Measurements from ENCODE around the gene ASCC3.

The ASCC3 gene

DNA sequence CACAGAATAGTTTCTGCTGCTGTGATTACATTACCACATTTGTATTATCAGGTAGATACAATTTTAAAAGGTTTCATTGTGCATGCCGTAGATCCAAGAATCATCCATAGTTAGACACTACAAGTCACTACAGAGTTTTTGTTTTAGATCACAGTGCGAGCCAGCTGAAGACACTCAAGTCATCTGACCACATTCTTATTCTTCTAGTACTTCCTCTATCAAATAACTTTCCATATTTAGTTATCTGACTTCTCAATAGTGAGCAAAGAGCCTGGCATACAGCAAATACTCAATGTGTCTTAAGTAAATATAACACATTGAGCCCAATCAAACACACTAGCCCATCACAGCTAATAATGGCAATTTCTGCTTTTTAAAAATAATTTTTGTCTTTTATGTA lies 195.4 kb downstream of the ASCC3 start:
- Histone ChIP-seq H3K36me3 (ENCODE audit: insufficient read depth, low read length) (peaks cover 2% of the 10 kb centered on the region), H3K27me3 (ENCODE audit: insufficient read depth, low read length) (no peaks in the 10 kb centered on the region), H2AFZ (ENCODE audit: low read depth, low read length) (no peak overlapping the region), H3K4me3 (ENCODE audit: low read length) (no peak overlapping the region), H3K9me3 (ENCODE audit: low read length) (no peaks in the 10 kb centered on the region), H3K4me1 (ENCODE audit: insufficient read depth, low read length) (no peaks in the 10 kb centered on the region)

DNA sequence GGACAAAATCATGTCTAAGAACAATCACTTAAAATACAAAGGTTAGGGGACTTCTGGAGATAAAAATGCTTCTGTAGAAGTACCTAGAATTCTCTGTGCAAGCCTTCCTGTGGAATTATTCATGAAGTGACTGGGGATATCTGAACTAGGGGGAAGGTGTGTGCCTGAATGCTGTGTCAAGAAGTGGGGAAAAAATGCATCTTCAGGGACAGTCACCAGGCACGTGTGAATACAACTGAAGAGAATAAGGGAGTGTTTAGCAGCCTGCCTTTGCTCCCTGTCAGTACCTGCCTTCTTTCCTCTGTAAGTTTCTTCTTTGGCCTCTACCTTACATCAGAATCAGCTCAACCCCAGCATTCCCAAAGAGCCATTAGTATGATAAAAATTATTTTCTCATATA lies 201.0 kb downstream of the ASCC3 start:
- no peak overlapping the region for H3K4me3 ChIP-seq (ENCODE audit: low read length)
- no peaks in the 10 kb centered on the region for H3K4me1 ChIP-seq (ENCODE audit: insufficient read depth, low read length)
- H3K27me3 ChIP-seq (ENCODE audit: insufficient read depth, low read length): no peaks in the 10 kb centered on the region
- H3K9me3 ChIP-seq (ENCODE audit: low read length): no peaks in the 10 kb centered on the region
- H3K36me3 ChIP-seq (ENCODE audit: insufficient read depth, low read length): peaks cover 4% of the 10 kb centered on the region
- H2AFZ ChIP-seq (ENCODE audit: low read depth, low read length): no peak overlapping the region

- H3K4me3 ChIP-seq (ENCODE audit: low read length): no peak overlapping the region
- H3K27me3 ChIP-seq (ENCODE audit: insufficient read depth, low read length): no peaks in the 10 kb centered on the region
- H3K9me3 ChIP-seq (ENCODE audit: low read length): no peaks in the 10 kb centered on the region
- H3K36me3 ChIP-seq (ENCODE audit: insufficient read depth, low read length): peaks cover 3% of the 10 kb centered on the region
- H2AFZ ChIP-seq (ENCODE audit: low read depth, low read length): no peak overlapping the region
- H3K4me1 ChIP-seq (ENCODE audit: insufficient read depth, low read length): peaks cover 4% of the 10 kb centered on the region
Measured at GRCh38 chr6:100678027-100678426, 203.1 kb downstream of the ASCC3 start.

DNA sequence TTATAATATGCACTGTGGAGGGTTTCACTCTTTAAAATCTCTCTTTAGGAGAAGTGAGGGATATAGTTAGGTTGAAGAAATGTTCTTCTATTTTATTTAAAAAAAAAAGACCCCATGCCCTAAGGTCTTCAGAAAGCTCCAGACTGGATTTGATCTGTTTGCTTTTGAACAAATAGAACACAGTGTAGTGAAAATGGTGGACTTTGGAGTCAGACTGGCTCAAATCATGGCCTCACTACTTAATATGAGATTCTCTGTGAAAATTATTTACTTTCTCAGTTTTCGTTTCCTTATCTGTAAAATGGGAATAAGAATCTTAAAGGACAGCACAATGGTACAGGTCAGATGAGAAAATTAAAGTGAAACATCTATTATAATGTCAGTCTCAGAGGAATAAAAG lies 203.9 kb downstream of the ASCC3 start:
- H2AFZ ChIP-seq (ENCODE audit: low read depth, low read length): no peak overlapping the region
- H3K27me3 ChIP-seq (ENCODE audit: insufficient read depth, low read length): no peaks in the 10 kb centered on the region
- no peaks in the 10 kb centered on the region for H3K9me3 ChIP-seq (ENCODE audit: low read length)
- H3K36me3 ChIP-seq (ENCODE audit: insufficient read depth, low read length): peaks cover 3% of the 10 kb centered on the region
- H3K4me1 ChIP-seq (ENCODE audit: insufficient read depth, low read length): peaks cover 4% of the 10 kb centered on the region
- no peak overlapping the region for H3K4me3 ChIP-seq (ENCODE audit: low read length)

GRCh38 chr6:100673641-100674040 lies 207.5 kb downstream of the ASCC3 start:
- Histone ChIP-seq H3K9me3 (ENCODE audit: low read length) (peaks cover 1% of the 10 kb centered on the region), H3K27me3 (ENCODE audit: insufficient read depth, low read length) (no peaks in the 10 kb centered on the region), H3K36me3 (ENCODE audit: insufficient read depth, low read length) (no peaks in the 10 kb centered on the region), H3K4me1 (ENCODE audit: insufficient read depth, low read length) (peaks cover 4% of the 10 kb centered on the region), H2AFZ (ENCODE audit: low read depth, low read length) (no peak overlapping the region), H3K4me3 (ENCODE audit: low read length) (no peak overlapping the region)

DNA sequence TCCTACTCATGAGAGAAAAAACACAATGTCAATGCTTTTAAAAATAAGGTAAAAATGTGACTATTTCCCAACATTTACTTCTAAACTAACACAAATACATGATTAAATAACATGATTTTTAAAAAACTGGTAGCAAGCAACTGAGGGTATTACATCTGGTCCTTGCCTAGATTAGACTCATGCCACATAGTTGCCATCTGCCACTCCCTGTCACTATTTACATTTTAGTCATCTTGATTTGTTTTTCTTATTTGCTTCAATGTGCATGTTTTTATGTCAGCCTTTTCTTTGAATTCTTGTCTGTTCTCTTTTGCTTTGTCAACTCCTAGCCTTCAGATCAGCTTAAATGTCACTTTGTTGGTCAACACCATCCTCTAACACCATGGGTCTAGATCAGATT lies 209.4 kb downstream of the ASCC3 start:
- H3K9me3 ChIP-seq (ENCODE audit: low read length): peaks cover 1% of the 10 kb centered on the region

DNA sequence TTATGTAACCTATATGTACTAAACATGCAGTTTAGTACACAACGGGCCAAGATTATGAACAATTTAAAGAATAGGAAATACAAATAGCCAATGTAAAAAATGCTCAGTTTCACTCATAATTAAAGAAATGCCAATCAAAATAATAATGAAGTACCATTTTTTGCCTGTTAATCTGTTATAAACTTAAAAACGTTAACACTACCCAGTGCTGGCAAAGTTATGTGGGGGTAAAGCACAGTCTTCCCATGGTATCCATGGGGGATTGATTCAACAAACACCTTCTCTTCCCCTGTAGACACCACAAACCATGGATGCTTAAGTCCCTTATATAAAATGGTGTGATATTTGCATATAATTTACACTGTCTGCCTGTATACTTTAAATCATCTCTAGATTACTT lies 211.1 kb downstream of the ASCC3 start:
- Histone ChIP-seq H3K36me3 (ENCODE audit: insufficient read depth, low read length) (no peaks in the 10 kb centered on the region), H3K27me3 (ENCODE audit: insufficient read depth, low read length) (no peaks in the 10 kb centered on the region), H3K4me3 (ENCODE audit: low read length) (no peak overlapping the region), H2AFZ (ENCODE audit: low read depth, low read length) (no peak overlapping the region), H3K4me1 (ENCODE audit: insufficient read depth, low read length) (peaks cover 4% of the 10 kb centered on the region), H3K9me3 (ENCODE audit: low read length) (peaks cover 1% of the 10 kb centered on the region)

More for the DNA sequence above, 209.4 kb downstream of the ASCC3 start:
- H3K4me3 ChIP-seq (ENCODE audit: low read length): no peak overlapping the region
- H3K4me1 ChIP-seq (ENCODE audit: insufficient read depth, low read length): peaks cover 4% of the 10 kb centered on the region
- no peaks in the 10 kb centered on the region for H3K27me3 ChIP-seq (ENCODE audit: insufficient read depth, low read length)
- H3K36me3 ChIP-seq (ENCODE audit: insufficient read depth, low read length): no peaks in the 10 kb centered on the region
- no peak overlapping the region for H2AFZ ChIP-seq (ENCODE audit: low read depth, low read length)

GRCh38 chr6:100665041-100665380 lies 216.1 kb downstream of the ASCC3 start:
- Histone ChIP-seq H3K27me3 (ENCODE audit: insufficient read depth, low read length) (no peaks in the 10 kb centered on the region), H2AFZ (ENCODE audit: low read depth, low read length) (no peak overlapping the region), H3K4me1 (ENCODE audit: insufficient read depth, low read length) (no peaks in the 10 kb centered on the region), H3K9me3 (ENCODE audit: low read length) (no peaks in the 10 kb centered on the region), H3K36me3 (ENCODE audit: insufficient read depth, low read length) (peaks cover 2% of the 10 kb centered on the region), H3K4me3 (ENCODE audit: low read length) (no peak overlapping the region)

GRCh38 chr6:100664274-100665040 lies 216.7 kb downstream of the ASCC3 start:
- H3K9me3 ChIP-seq (ENCODE audit: low read length): no peaks in the 10 kb centered on the region
- no peak overlapping the region for H3K4me3 ChIP-seq (ENCODE audit: low read length)
- no peak overlapping the region for H2AFZ ChIP-seq (ENCODE audit: low read depth, low read length)
- peaks cover 2% of the 10 kb centered on the region for H3K36me3 ChIP-seq (ENCODE audit: insufficient read depth, low read length)
- H3K4me1 ChIP-seq (ENCODE audit: insufficient read depth, low read length): no peaks in the 10 kb centered on the region
- no peaks in the 10 kb centered on the region for H3K27me3 ChIP-seq (ENCODE audit: insufficient read depth, low read length)

DNA sequence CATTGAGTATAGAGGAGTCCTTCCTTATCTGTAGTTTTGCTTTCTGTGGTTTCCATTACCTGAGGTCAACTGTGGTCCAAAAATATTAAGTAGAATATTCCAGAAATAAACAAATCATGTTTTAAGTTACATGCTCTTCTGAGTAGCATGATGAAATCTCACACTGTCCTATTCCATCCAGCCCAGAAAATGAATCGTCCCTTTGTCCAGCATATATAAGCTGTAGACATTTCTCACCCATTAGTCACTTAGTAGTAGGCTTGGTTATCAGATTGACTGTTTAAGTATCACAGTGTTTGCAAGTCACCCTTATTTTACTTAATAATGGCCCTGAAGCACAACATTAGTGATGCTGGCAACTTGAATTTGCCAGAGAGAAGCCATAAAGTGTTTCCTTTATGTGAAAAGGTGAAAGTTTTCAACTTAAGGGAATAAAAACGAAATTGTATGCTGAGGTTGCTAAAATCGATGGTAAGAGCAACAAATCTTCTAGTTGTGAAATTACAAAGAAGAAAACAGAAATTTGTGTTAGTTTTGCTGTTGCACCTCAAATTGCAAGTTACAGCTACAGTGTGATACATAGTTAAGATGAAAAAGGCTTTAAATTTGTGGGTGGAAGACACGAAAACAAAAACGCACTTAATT lies 217.8 kb downstream of the ASCC3 start:
- Histone ChIP-seq H3K4me3 (ENCODE audit: low read length) (no peak overlapping the region), H3K9me3 (ENCODE audit: low read length) (no peaks in the 10 kb centered on the region), H3K36me3 (ENCODE audit: insufficient read depth, low read length) (peaks cover 2% of the 10 kb centered on the region), H2AFZ (ENCODE audit: low read depth, low read length) (no peak overlapping the region), H3K4me1 (ENCODE audit: insufficient read depth, low read length) (no peaks in the 10 kb centered on the region), H3K27me3 (ENCODE audit: insufficient read depth, low read length) (no peaks in the 10 kb centered on the region)

DNA sequence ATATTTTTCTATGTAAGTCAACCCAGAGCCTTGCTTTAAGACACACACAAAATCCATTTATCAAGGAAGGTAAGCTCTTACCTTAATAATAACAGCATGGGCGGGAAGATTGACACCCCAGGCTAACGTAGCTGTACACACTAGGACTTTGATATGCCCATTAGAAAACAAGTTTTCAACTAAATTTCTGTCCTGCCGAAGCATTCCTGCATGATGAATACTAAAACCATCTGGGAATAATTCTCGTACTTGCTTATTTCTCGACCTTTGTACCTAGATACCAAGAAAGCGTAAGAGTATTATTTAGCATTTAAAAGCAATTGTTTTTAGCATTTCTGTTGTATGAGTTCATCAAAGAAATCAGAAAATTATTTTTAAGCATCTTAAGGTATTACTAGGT lies 218.9 kb downstream of the ASCC3 start:
- Histone ChIP-seq H3K4me3 (ENCODE audit: low read length) (no peak overlapping the region), H2AFZ (ENCODE audit: low read depth, low read length) (no peak overlapping the region), H3K36me3 (ENCODE audit: insufficient read depth, low read length) (peaks cover 2% of the 10 kb centered on the region), H3K9me3 (ENCODE audit: low read length) (no peaks in the 10 kb centered on the region), H3K4me1 (ENCODE audit: insufficient read depth, low read length) (no peaks in the 10 kb centered on the region), H3K27me3 (ENCODE audit: insufficient read depth, low read length) (no peaks in the 10 kb centered on the region)

DNA sequence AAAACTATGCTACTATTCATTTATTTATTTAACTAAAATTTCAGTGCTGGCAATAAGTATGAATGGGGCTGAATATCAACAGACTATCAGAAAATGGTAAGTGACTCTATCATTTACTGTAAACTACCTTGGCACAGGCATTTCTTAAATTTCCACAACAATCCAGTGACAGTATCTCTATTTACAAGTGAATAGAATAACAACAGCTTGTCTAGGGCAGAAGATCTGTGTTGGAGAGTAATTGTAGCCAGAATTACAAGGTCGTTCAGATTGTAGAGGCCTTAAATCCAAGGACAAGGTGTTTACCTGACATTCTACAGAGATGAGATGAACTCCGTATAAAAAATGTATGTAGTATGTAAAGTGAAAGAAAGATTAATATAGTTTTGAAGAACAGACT lies 222.6 kb downstream of the ASCC3 start:
- H3K4me3 ChIP-seq (ENCODE audit: low read length): no peak overlapping the region
- H3K9me3 ChIP-seq (ENCODE audit: low read length): no peaks in the 10 kb centered on the region
- no peaks in the 10 kb centered on the region for H3K4me1 ChIP-seq (ENCODE audit: insufficient read depth, low read length)
- no peak overlapping the region for H2AFZ ChIP-seq (ENCODE audit: low read depth, low read length)
- H3K27me3 ChIP-seq (ENCODE audit: insufficient read depth, low read length): no peaks in the 10 kb centered on the region
- peaks cover 5% of the 10 kb centered on the region for H3K36me3 ChIP-seq (ENCODE audit: insufficient read depth, low read length)

GRCh38 chr6:100657678-100658330 lies 223.3 kb downstream of the ASCC3 start:
- Histone ChIP-seq H3K4me1 (ENCODE audit: insufficient read depth, low read length) (no peaks in the 10 kb centered on the region), H3K4me3 (ENCODE audit: low read length) (no peak overlapping the region), H3K36me3 (ENCODE audit: insufficient read depth, low read length) (peaks cover 5% of the 10 kb centered on the region), H3K27me3 (ENCODE audit: insufficient read depth, low read length) (no peaks in the 10 kb centered on the region), H2AFZ (ENCODE audit: low read depth, low read length) (no peak overlapping the region), H3K9me3 (ENCODE audit: low read length) (no peaks in the 10 kb centered on the region)
